Embryonic facial prominence (tissue), 1 donor: ENCODE measurements around the gene PUSL1.

Experiments
- DNase-seq: peaks from one replicate; pipeline ENCODE4 v3.0.0-alpha.2; 2016; ENCODE audit errors: extremely low spot score

Gene PUSL1

DNA sequence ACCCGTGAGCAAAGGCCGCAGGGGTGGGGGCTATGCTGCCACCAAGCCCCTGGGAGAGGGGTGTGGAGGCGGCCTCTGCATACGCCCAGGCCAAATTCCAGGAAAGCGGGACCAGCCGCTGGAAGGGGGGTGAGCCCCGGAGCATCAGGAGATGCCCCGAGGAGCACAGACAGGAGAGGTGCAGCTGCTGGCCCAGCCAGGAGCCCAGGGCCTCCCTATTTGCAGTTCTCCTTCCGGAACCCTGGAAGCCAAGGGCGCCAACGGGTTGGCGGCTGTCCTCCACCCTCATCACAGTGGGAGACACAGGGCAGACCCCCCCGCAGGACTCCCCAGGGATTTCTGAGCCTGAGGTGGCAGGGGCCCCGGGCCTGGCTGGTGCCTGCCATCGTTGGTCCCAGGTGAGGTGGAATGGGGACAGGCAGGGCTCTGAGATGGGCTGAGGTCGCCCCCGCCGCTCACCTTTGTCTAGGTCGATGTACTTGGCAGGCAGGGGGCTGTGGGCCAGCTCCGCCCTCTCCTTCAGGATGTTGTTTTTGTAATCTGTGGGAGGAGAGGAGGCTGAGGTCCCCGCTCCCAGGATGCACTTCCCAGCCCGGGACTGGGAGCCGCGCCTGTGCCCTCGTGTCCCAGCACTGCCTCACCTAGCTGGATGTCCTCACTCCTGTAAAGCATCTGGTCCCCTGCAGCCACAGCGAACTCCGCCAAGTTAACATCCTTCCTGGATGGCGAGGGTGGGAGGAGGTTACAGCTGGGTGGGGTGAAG lies 45.2 kb downstream of the PUSL1 start:
- no peak for DNase-seq

DNA sequence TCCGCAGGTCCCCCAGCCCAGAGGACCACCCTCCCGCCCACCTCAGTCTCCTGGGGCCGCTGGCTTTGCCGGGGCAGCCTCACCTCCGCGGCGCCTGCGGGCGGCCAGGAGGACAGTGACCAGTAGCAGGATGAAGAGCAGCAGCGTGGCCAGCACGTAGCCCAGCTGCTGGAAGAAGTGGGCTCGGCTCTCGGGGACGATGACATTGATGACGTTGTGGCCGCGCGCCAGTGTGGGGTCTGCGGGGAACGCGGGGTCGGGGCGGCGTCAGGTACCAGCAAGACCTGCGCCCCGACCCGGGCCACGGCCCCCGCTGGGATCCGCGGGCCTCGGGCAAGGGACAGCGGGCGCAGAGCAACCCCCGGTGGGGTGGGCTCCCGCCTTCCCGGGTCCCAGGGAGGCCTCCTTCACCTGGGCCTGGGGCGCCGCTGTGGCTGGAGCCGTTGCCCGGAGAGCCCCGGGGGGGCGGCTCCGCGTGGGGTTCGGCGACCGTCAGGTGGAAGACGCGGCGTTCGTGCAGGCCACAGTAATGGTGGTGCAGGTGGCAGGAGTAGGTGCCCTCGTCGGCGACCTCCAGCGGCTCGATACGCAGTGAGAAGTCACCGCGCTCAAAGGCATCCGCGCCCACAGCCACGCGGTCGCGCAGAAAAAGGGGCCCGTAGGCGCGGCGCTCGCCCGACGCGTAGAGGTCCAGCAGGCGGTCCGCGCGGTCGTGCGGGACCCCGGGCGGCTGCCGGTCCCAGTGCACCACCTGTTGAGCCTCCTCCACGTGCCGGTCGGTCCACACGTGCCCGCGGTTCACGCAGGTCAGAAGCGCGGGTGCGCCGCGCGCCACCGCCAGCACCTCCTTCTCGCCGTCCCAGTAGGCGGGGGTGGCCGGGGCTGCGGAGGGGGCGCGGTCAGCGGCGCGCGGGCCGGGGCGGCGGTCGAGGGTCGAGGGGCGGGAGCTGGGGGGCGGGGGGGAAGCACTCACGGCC lies 46.2 kb downstream of the PUSL1 start:
- no peak for DNase-seq

DNA sequence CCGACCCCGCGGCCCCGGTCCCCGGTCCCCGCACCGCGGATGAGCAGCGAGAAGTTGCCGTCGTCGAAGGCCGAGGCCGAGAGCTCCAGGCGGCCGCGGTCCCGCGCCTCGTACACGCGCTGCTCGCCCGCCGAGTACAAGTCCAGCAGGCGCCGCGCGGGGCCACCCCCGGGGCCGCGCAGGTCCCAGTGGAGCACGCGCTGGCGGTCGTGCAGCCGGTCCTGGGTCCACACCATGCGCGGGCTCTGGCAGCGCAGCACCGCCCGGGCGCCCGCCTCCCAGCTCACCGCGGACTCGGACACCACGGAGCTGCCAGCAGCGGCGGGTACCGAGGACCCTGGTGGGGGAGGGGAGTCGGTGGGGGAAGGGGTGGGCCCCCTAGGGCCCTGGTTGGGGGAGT lies 47.0 kb downstream of the PUSL1 start:
- no peak for DNase-seq

DNA sequence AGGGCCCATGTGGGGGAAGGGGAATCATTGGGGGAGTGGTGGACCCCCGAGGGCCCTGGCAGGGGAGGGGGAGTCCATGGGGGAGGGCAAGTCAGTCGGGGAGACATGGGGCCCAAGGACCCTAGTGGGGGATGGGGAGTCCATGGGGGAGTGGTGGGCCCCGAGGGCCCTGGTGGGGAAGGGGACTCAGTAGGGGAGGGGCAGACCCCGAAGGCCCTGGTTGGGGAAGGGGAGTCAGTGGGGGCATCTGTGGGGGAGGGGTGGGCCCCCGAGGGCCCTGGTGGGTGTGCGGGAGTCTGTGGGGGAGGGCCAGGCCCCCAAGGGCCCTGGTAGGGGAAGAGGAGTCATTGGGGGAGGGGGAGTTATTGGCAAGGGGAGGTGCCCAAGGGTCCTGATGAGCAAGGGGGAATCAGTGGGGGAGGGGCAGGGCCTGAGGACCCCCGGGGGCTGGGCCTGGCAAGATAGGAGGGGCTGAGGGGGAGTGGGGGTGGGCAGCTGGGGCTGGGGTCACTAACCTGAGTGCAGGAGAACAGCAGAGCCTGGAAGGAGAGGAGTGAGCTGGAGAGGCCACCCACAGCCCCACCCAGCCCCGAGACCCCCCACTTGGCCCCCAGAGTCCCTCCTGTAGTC lies 47.9 kb downstream of the PUSL1 start:
- no peak for DNase-seq

DNA sequence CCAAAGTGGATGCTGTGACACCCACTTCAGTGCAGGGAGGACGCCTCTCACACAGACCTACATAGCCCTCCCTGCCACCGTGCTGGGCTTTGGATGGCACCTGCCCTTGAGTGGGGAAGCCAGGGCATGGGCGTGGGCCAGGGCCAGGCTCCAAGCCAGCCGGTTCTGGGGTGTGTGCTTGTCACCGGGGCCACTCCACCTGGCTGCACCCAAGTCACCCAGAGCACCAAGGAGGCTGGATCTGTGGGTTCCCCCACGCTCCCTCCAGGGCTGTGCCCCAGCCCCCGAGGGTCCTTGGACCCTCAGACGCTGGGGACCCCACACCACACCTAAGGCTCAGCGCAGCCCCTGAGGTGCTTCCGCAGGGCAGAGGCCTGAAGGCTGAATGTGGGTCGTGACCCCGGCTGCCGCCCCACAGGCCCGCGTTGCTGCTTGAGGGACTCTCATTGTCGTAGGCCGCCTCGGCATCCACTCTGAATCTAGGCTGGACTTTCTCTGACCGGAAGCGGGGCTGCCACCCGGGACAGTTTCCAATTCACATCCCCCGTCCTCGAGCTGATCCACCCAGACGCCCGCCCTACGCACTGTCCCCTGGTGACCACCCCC lies 48.5 kb downstream of the PUSL1 start:
- no peak for DNase-seq

DNA sequence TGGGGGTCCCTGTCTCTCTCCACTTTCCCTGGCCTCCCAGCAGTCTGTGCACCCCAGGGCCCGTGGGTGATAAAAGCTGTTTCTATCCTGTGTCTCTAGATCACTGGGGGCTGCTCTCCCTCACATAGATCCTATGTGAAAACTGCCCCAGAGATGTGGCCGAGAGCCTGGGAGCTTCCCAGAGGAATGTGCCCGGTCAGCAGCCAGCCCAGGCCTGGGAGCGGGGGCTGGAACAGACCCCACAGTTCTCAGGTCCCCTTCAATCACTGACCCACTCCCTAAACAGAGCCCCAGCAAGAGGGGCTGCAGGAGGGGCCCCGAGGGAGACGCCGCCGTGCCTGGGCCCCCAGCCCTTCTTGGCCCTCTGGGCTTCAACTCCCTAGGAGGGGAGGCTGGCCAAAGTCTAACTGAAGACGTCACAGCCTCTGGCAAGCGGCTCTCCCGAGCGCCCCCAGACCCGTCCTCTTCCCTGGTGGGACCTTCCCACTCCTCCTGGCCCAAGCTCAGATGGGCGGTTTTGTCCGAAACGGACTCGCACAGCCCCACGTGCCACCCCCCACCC lies 49.6 kb downstream of the PUSL1 start:
- DNase-seq: no peak

DNA sequence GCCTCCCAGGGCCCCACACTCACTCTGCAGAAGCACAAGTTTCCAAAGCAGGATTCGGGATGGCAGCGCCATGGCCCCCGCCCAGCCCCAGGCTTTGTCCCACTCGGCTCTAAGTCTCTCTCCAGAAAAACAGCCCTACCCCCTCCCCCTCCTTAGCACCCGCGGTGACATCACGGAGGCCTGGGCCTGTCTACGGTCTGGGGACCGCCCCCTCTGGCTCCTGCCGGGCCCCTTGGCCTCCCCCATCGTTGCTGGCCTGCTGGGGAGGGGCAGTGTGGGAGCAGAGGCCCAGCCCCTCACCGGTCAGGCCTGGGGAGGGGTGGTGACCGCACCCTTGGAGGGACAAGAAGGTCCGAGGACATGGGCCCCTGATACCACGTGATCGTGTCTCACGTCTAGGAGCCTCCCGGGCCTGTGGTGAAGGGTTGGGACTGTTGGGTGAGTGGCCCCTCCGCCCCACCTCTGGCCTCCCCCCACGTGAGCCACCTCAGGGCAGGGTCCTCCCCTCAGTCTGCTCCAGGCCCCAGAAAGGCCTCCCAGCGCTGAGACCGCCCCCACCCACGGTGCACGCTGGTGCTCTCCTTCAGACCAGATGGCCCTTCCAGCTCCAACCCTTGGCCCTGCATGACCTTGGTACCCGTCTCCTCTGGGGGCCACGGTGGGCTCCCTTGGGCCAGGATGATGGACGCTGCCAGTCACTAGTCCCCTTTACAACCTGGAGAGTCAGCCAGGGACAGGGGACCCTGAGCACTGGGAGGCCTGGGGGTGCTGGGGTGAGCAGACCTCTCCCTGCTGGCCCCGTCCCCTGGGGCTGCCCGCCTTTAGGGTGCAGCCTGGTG lies 50.3 kb downstream of the PUSL1 start, which contains the start of gene MXRA8:
Gene MXRA8, minus strand, starts transcription at position 123 of the 839 bp plus-strand sequence. Its CDS starts 51 bp downstream, at position 72.
- DNase-seq: peak; percentile 57

DNA sequence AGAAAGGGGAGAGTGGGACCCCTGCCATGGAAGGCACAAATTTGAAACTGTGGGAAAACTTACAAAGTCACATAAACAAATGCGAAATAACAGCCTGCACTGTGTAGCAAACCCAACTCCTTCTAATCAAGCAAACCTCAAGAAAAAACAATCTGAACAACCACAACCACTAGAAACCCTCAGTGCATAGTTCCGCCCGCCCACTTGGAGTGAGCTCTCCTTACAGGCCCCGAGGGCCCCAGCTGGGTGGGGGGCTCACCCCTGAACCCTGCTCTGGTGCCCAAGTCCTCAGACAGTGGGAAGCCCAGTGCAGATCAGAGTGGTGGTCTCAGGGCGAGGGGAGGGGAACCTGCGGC lies 50.9 kb downstream of the PUSL1 start:
- peak; percentile 77 for DNase-seq

DNA sequence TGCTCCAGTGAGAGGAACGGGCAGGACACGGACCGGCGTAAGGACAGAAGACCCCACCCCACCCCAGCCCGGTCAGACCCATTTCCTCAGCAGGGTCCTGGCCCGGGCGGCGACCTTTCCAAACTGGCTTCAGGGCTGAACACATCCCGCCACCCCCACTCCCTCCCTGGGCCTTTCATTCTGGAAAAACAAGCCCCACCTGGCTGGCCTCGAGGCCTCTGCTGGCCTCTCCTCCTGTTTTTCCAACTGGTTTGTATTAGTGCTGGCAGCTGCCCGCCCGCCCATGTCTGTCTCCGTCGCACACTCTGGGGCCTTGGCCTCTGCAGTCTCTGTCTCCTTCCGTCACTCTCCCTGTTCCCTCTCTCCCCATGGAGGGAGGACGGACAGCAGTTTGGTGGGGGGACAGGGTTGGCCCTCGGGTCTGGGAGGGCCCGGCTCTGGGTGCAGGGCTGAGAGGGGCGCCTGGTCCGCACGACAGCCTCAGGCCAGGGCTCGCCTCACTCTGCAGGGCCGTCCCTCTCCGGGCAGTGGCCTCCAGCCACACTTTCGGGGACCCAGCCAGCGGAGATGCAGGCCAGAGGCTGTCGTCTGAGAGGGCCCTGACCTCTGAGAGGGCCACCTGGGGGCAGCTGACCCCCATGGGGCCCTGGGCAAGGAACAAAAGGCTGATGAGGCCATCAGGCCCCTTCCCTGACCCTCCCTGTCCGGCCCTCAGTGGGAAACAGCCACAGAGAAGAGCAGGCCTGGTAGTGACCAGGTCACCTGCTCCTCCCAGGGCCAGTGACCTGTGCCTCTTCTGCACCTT lies 51.5 kb downstream of the PUSL1 start:
- DNase-seq: peak; percentile 49

DNA sequence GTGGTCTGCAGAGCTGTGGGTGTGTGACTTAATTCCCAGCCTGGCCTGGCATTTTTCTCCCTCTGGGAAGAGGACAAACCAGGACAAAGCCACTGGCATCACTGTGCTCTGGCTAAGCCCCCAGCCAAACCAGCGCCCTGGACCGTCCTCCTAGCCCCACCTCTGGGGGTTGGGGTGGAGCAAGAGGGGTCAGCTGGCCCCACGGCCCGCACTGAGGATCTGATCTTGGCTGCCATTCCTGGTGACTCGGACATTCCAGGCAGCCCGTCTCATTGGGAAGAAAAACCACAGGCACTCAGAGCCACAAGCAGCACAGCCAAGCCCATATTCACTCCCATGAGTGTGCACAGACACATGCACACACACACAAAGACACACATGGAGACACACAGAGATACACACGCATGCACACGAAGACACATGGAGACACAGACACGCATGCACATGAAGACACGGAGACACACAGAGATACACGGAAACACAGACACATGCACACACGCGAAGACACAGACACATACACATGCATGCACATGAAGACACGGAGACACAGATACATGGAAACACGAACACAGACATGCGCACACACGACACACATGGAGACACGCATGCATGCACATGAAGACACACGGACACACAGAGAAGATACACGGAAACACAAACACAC lies 52.2 kb downstream of the PUSL1 start:
- DNase-seq: no peak
